AG04450 (cell line): Measurements from ENCODE around the gene CDK14. TPM values are rescaled to one million over a fixed set of nuclear protein-coding genes. Genes with fewer than 3 reads are reported as not detected.

Source experiments
- CTCF ChIA-PET: fragments of 300-600, 350-600 bp; formaldehyde crosslinking; extraction: SDS; loops from one replicate; lab custom pipeline; 2022; ENCODE audit warnings: antibody characterized with exemption, inconsistent platforms; lab: Charles Lee
- POLR2A ChIA-PET: fragments of 350-600 bp; formaldehyde crosslinking; extraction: SDS; loops from one replicate; lab custom pipeline; 2021; ENCODE audit warnings: antibody characterized with exemption, inconsistent platforms; lab: Yijun Ruan, JAX
- DNase-seq: peaks from one replicate; pipeline ENCODE4 v3.0.0-alpha.2; 2011; ENCODE audit warnings: low read depth, low spot score
- H3K27ac ChIP-seq: one replicate; pipeline ENCODE4 v1.5.1; 2012; ENCODE audit warnings: low read depth, low read length, control low read depth
- H3K27me3 ChIP-seq: one replicate; pipeline ENCODE4 v1.6.0; 2012; ENCODE audit warnings: low read length; ENCODE audit not compliant: control insufficient read depth, insufficient read depth
- H3K4me3 ChIP-seq: 2 replicates; pipeline ENCODE4 v1.5.1; 2011; ENCODE audit warnings: mild to moderate bottlenecking, low read depth, low read length, control low read depth
- H3K9me3 ChIP-seq: 2 replicates; pipeline ENCODE4 v1.5.1; 2012; ENCODE audit warnings: low read length; ENCODE audit not compliant: control insufficient read depth, insufficient read depth
- polyA plus RNA-seq: library from polyadenylated mRNA; depleted of rRNA; stranded (reverse); fragments of >200 nt; gene quantifications from 2 replicates; pipeline ENCODE4 v1.2.3, GENCODE V29; 2011
- TF ChIP-seq, protein P1 (sequence below): IDR thresholded peaks from 2 replicates; pipeline ENCODE4 v1.5.1; 2011; ENCODE audit warnings: low read depth, low read length, control low read depth, inconsistent platforms

CDK14 gene
- polyA plus RNA-seq, 1 experiment: 28.4 TPM

GRCh38 chr7:90669492-90669891 is 73.4 kb downstream of the CDK14 start:
- H3K9me3 ChIP-seq: no peaks in the 10 kb centered on the region
- POLR2A ChIA-PET: no interaction called here
- TF ChIP-seq, protein P1, sequence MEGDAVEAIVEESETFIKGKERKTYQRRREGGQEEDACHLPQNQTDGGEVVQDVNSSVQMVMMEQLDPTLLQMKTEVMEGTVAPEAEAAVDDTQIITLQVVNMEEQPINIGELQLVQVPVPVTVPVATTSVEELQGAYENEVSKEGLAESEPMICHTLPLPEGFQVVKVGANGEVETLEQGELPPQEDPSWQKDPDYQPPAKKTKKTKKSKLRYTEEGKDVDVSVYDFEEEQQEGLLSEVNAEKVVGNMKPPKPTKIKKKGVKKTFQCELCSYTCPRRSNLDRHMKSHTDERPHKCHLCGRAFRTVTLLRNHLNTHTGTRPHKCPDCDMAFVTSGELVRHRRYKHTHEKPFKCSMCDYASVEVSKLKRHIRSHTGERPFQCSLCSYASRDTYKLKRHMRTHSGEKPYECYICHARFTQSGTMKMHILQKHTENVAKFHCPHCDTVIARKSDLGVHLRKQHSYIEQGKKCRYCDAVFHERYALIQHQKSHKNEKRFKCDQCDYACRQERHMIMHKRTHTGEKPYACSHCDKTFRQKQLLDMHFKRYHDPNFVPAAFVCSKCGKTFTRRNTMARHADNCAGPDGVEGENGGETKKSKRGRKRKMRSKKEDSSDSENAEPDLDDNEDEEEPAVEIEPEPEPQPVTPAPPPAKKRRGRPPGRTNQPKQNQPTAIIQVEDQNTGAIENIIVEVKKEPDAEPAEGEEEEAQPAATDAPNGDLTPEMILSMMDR: no peak
- H3K27ac ChIP-seq: no peak overlapping the region
- DNase-seq: no peak
- H3K27me3 ChIP-seq: no peaks in the 10 kb centered on the region
- no peak overlapping the region for H3K4me3 ChIP-seq
- CTCF ChIA-PET: no interaction called here

GRCh38 chr7:90671571-90671970 is 75.5 kb downstream of the CDK14 start:
- POLR2A ChIA-PET: no interaction called here
- no peak for DNase-seq
- Histone ChIP-seq H3K4me3 (no peak overlapping the region), H3K27me3 (no peaks in the 10 kb centered on the region), H3K9me3 (no peaks in the 10 kb centered on the region), H3K27ac (no peak overlapping the region)
- CTCF ChIA-PET: interaction anchor here (1.0 to 1.3 kb wide), 3 partner anchors 10 to 75 kb away, joined by 3 to 4 read pairs (median 3); no protein-coding TSS in a partner anchor
- TF ChIP-seq, protein P1: no peak

DNA sequence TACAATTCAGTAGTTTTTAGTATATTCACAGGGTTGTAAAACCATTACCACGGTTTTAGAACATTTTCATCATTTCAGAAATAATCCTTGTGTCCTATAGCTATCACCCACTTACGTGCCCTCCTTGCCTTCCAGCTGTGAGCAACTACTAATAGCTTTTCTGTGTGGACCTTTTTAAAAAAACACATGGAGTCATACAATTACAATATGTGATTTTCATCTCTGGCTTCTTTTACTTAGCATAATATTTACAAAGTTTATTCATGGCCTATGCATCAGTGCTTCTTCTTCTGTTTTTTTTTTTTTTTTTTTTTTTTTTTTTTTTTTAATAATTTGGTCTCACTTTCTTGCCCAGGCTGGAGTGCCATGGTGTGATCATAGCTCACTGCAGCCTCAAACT is 76.1 kb downstream of the CDK14 start:
- no peak for DNase-seq
- CTCF ChIA-PET: interaction anchor here (0.6 to 1.3 kb wide), 5 partner anchors 9 to 168 kb away, joined by 3 to 6 read pairs (median 3); no protein-coding TSS in a partner anchor
- H3K27me3 ChIP-seq: no peaks in the 10 kb centered on the region
- H3K4me3 ChIP-seq: no peak overlapping the region
- TF ChIP-seq, protein P1: no peak
- H3K9me3 ChIP-seq: no peaks in the 10 kb centered on the region
- no peak overlapping the region for H3K27ac ChIP-seq
- POLR2A ChIA-PET: interaction anchor here (0.8 kb wide), 1 partner anchor 10 kb away, joined by 3 read pairs; no protein-coding TSS in a partner anchor

DNA sequence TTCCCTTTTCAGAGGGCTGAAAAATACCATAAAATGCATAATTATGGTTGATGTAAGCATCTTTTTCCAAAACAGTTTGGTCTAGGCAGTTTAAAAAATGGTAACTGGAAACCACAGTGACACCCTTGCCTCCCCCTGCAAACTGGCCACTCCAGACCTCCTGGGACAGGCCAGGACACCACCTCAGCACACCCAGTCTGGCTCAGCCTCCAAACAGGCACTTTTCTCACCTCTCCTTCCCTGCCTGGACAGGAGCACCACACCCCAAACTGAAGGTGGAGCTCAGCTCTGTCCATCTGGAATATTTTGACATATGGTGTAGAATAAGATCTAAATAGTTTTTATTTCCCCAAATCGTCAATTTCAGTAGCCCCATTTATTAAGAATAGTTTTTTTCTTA is 78.5 kb downstream of the CDK14 start:
- TF ChIP-seq, protein P1: no peak
- no peak overlapping the region for H3K27ac ChIP-seq

DNA sequence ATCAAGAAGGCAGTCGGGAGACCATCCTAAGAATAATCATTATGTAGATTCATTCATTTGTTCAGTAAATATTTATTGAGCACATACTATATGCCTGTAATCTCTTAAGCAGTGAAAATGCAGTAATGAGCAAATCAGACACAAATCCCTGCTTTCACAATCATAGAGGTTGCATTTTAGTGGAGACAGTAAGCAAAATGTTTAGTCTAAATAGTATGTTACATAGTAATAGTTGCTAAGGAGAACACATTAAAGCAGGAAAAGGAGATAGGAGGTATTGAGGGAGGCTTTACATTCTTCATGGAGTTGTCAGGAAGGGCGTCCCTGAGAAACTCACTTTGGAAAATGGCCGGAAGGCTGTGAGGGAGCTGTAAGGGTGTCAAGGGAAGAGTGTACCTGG is 79.9 kb downstream of the CDK14 start:
- ChIA-PET CTCF (no interaction called here), POLR2A (no interaction called here)
- DNase-seq: no peak
- no peak overlapping the region for H3K4me3 ChIP-seq
- TF ChIP-seq, protein P1: no peak
- H3K9me3 ChIP-seq: no peaks in the 10 kb centered on the region
- no peak overlapping the region for H3K27ac ChIP-seq
- H3K27me3 ChIP-seq: no peaks in the 10 kb centered on the region

More for the DNA sequence above, 78.5 kb downstream of the CDK14 start:
- H3K4me3 ChIP-seq: no peak overlapping the region
- DNase-seq: no peak
- ChIA-PET POLR2A (interaction anchor here (0.6 kb wide), 1 partner anchor 463 kb away, joined by 7 read pairs; the partner anchor contains the start of gene STEAP2), CTCF (no interaction called here)
- no peaks in the 10 kb centered on the region for H3K9me3 ChIP-seq
- no peaks in the 10 kb centered on the region for H3K27me3 ChIP-seq
